GM12878 (cell line): ENCODE data around the gene COL1A1. TPM values are rescaled to one million over a fixed set of nuclear protein-coding genes. Genes with fewer than 3 reads are reported as not detected.

ENCODE experiments used
- ATAC-seq: fragments of 200-7000 bp; cut with Tn5 transposase; 3 replicates; pipeline ENCODE4 v1.9.1; 2020; ENCODE audit warnings: mild to moderate bottlenecking, moderate library complexity
- BruUV-seq: library from RNA; stranded (reverse); fragments of 400-500 nt; replicated peaks from 2 replicates; lab custom pipeline; 2021; lab: Mats Ljungman, UMichigan
- CTCF ChIA-PET: fragments of 300-600 bp; sonication (Branson Sonifier 250); formaldehyde crosslinking; extraction: SDS; loops from one replicate; lab custom pipeline; 2021; ENCODE audit warnings: inconsistent platforms; lab: Yijun Ruan, JAX
- POLR2A ChIA-PET: fragments of 350-600 bp; formaldehyde crosslinking; extraction: SDS; loops from one replicate; lab custom pipeline; 2021; ENCODE audit warnings: inconsistent platforms; lab: Charles Lee
- RAD21 ChIA-PET: fragments of 300-600 bp; sonication (Branson Sonifier 250); formaldehyde crosslinking; loops from one replicate; lab custom pipeline; 2023; ENCODE audit warnings: antibody characterized with exemption; ENCODE audit not compliant: unreplicated experiment; lab: Charles Lee
- SMC1A ChIA-PET: fragments of 300-600 bp; sonication (Branson Sonifier 250); formaldehyde crosslinking; loops from one replicate; lab custom pipeline; 2023; ENCODE audit not compliant: unreplicated experiment, uncharacterized antibody; lab: Charles Lee
- DNase-seq: peaks from one replicate; pipeline ENCODE4 v3.0.0-alpha.2; 2011; ENCODE audit warnings: low read depth, low spot score
- FAIRE-seq: peaks from 3 replicates; lab custom pipeline; 2011; peaks lifted over from hg19 to GRCh38; lab: Jason Lieb, UNC
- H2AFZ ChIP-seq: 2 replicates; pipeline ENCODE4 v1.6.0; 2011; ENCODE audit warnings: low read depth, low read length, control low read depth; ENCODE audit not compliant: control insufficient read depth
- H3K27ac ChIP-seq: 2 replicates; pipeline ENCODE4 v1.5.1; 2011; ENCODE audit warnings: control low read depth; ENCODE audit not compliant: control insufficient read depth, insufficient read depth
- H3K27me3 ChIP-seq, 2 experiments: replicated peaks in 1 of 2; 2 replicates each; pipeline versions ENCODE4 v1.6.0 to v1.6.1; 2011; ENCODE audit warnings: low read length in 1 of 2; ENCODE audit not compliant: control insufficient read depth in 2 of 2, insufficient read depth in 2 of 2
- H3K36me3 ChIP-seq, 2 experiments: 2 replicates each; pipeline ENCODE4 v1.5.1; 2011; ENCODE audit warnings: low read length in 1 of 2; ENCODE audit not compliant: control insufficient read depth in 2 of 2, insufficient read depth in 2 of 2
- H3K4me1 ChIP-seq: 2 replicates; pipeline ENCODE4 v1.6.1; 2011; ENCODE audit warnings: mild to moderate bottlenecking, low read length, moderate library complexity, mixed read lengths; ENCODE audit not compliant: control insufficient read depth, insufficient read depth
- H3K4me2 ChIP-seq: 2 replicates; pipeline ENCODE4 v1.6.0; 2011; ENCODE audit warnings: control low read depth; ENCODE audit not compliant: control insufficient read depth, insufficient read depth
- H3K4me3 ChIP-seq: fragments of 200-600 bp; sonication (generic); 2 replicates; pipeline ENCODE4 v1.5.1; 2016
- H3K79me2 ChIP-seq: 2 replicates; pipeline ENCODE4 v1.6.0; 2011; ENCODE audit warnings: low read length; ENCODE audit not compliant: control insufficient read depth, insufficient read depth
- H3K9ac ChIP-seq: 2 replicates; pipeline ENCODE4 v1.8.0; 2011; ENCODE audit warnings: low read length, control low read depth, mixed read lengths; ENCODE audit not compliant: control insufficient read depth, insufficient read depth
- H3K9me3 ChIP-seq: replicated peaks from 3 replicates; pipeline ENCODE4 v1.5.1; 2011; ENCODE audit warnings: mild to moderate bottlenecking, low read length; ENCODE audit not compliant: control insufficient read depth, insufficient read depth
- H4K20me1 ChIP-seq: 2 replicates; pipeline ENCODE4 v1.6.0; 2011; ENCODE audit not compliant: control insufficient read depth, insufficient read depth
- FOXK2 ChIP-seq: fragments of 450-650 bp; IDR thresholded peaks from 2 replicates; pipeline ENCODE4 v1.6.1; 2017; ENCODE audit warnings: mild to moderate bottlenecking, moderate library complexity
- GATAD2B ChIP-seq: fragments of 450-650 bp; conservative IDR thresholded peaks from 2 replicates; pipeline ENCODE4 v1.6.1; 2017; ENCODE audit warnings: low read depth, mild to moderate bottlenecking, moderate library complexity
- NFYA ChIP-seq: IDR thresholded peaks from 2 replicates; pipeline ENCODE4 v1.6.1; 2011; ENCODE audit warnings: low read depth, mild to moderate bottlenecking, low read length, improper control_type of control experiment, borderline replicate concordance
- POLR2A ChIP-seq: IDR thresholded peaks from 2 replicates; pipeline ENCODE4 v1.6.1; 2011; ENCODE audit warnings: low read depth, mild to moderate bottlenecking, low read length
- RB1 ChIP-seq: fragments of 450-650 bp; formaldehyde crosslinking; IDR thresholded peaks from 2 replicates; pipeline ENCODE4 v1.6.1; 2017; ENCODE audit warnings: mild to moderate bottlenecking, borderline replicate concordance
- SIX5 ChIP-seq: IDR thresholded peaks from 2 replicates; pipeline ENCODE4 v1.6.1; 2011; ENCODE audit warnings: mild to moderate bottlenecking, low read depth, low read length, moderate library complexity; ENCODE audit not compliant: severe bottlenecking
- SMARCA5 ChIP-seq: fragments of 450-650 bp; IDR thresholded peaks from 2 replicates; pipeline ENCODE4 v1.6.1; 2017; ENCODE audit warnings: mild to moderate bottlenecking
- SPI1 ChIP-seq: IDR thresholded peaks from 2 replicates; pipeline ENCODE4 v1.6.1; 2011; ENCODE audit warnings: low read depth, mild to moderate bottlenecking, low read length, moderate library complexity, borderline replicate concordance; ENCODE audit not compliant: insufficient read depth
- TARDBP ChIP-seq: IDR thresholded peaks from 2 replicates; pipeline ENCODE4 v1.6.1; 2016; ENCODE audit warnings: borderline replicate concordance
- WGBS: methylation state at CpG from one replicate; pipeline ENCODE4 v1.1.6; 2016; ENCODE audit warnings: low lambda C conversion rate; ENCODE audit not compliant: insufficient replicate concordance, insufficient coverage; ENCODE audit errors: missing lambda C conversion rate; 5-methylcytosine and 5-hydroxymethylcytosine counted together
- in situ Hi-C: fragments of 300-500 bp; cut with MboI; formaldehyde crosslinking; loops from 9 replicates; pipeline ENCODE4 v1.14.3; 2018; ENCODE audit warnings: mixed read lengths
- intact Hi-C: fragments of 100-400 bp; cut with micrococcal nuclease; formaldehyde crosslinking; loops from one replicate; pipeline ENCODE4 v1.14.2; 2022; ENCODE audit not compliant: unreplicated experiment
- polyA plus RNA-seq, 11 experiments: library from polyadenylated mRNA; depleted of rRNA in 4 of 11; unstranded in 6 of 11; stranded (reverse) in 5 of 11; fragments of >200 nt; fragmentation: Nextera tagmentation in 4 of 11; fragmentation: Illumina TruSeq in 1 of 11; extraction: Ambion mirVana in 4 of 11; extraction: Trizol in 1 of 11; gene quantifications; 1 replicate in 1 of 11; 2 replicates in 10 of 11; pipeline versions ENCODE4 v1.2.1 to v1.2.3, GENCODE V29; 2011 to 2016; ENCODE audit warnings: inconsistent platforms in 2 of 11, missing spikeins in 2 of 11, low read depth in 1 of 11
- total RNA-seq, 4 experiments: library from RNA; depleted of rRNA in 3 of 4; stranded (reverse); fragments of >200 nt in 3 of 4; fragmentation: Illumina TruSeq in 1 of 4; extraction: Trizol in 1 of 4; gene quantifications; 2 replicates each; pipeline versions ENCODE4 v1.2.1 to v1.2.3, GENCODE V29; 2013 to 2021
- TF ChIP-seq, protein P1 (sequence below): IDR thresholded peaks from 2 replicates; pipeline ENCODE4 v1.6.1; 2012; ENCODE audit warnings: low read depth, low read length, improper control_type of control experiment
- TF ChIP-seq, protein P2 (sequence below): fragments of 450-650 bp; formaldehyde crosslinking; IDR thresholded peaks from 2 replicates; pipeline ENCODE4 v1.5.0; 2022; ENCODE audit warnings: mild to moderate bottlenecking, missing genetic modification characterization

COL1A1 gene
- total and polyA plus RNA-seq, 10 of the 15 experiments (the other 5 are each of a cell fraction or from before 2014, with no cell fraction given), result 0.18 to 7.7 (median 2.3) TPM

DNA sequence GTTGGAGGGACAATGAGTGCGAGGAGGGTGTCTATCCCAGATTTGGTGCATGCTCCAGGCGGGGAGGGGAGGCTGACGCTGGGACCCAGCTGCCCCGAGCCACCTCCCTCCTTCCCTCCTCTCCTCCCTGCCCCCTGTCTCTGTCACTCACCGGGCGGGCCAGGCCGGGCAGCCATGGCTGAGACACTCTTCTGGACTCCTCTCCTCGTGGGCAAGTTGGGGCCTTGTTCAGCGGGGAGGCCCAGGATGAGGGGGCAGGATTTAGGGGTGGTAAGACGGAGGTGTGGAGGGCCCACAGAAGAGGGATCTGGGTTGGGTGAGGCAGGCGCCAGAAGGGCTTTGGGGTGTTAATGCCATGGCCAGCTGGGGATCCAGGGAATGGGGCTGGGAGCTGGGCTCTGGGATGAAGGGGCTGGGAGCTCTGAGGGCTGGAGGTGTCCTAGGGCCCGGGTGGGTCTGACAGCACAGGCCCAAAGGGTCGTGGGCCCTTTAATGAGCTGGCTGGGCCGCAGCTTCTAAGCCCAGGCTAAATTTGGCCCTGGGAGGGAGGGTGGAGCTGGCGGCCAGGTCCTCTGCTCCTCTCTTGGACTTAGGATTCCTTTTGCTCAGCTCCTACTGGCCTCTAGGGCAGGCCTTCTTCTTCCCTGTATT is 35.4 kb downstream of the COL1A1 start, which contains the start of gene SGCA:
SGCA (plus strand) TSS at position 139 of the 651 bp plus-strand sequence; CDS start at position 175, 36 bp downstream.
- DNase-seq (no peak), FAIRE-seq (no peak), ATAC-seq (no peak)
- CTCF ChIA-PET, result interaction anchor here (0.7 to 17.0 kb wide), 11 partner anchors 13 to 167 kb away, joined by 3 to 514 read pairs (median 5); partner anchors contain the start of gene PDK2
- no TSS peak for BruUV-seq
- no peak within 1 kb of the TSS for H3K27ac ChIP-seq
- RAD21 ChIA-PET, result interaction anchor here (0.8 to 2.8 kb wide), 6 partner anchors 14 to 47 kb away, joined by 3 to 24 read pairs (median 4); partner anchors contain the start of gene PPP1R9B
- intact Hi-C loops, result no loop called here
- H3K4me1 ChIP-seq, result peaks cover 30% of the 10 kb centered on the region
- no peak within 1 kb of the TSS for H3K9ac ChIP-seq
- H2AFZ ChIP-seq, result no peak within 1 kb of the TSS
- H3K27me3 ChIP-seq, result no peaks in the 10 kb centered on the region
- H4K20me1 ChIP-seq, result no peaks in the 10 kb centered on the region
- no peaks in the 10 kb centered on the region for H3K79me2 ChIP-seq
- POLR2A ChIA-PET, result interaction anchor here (0.5 to 2.8 kb wide), 7 partner anchors 14 to 71 kb away, joined by 3 to 18 read pairs (median 3); partner anchors contain the start of genes PDK2 and PPP1R9B
- no peaks in the 10 kb centered on the region for H3K36me3 ChIP-seq
- no peak within 1 kb of the TSS for H3K4me2 ChIP-seq
- no peaks in the 10 kb centered on the region for H3K9me3 ChIP-seq
- SMC1A ChIA-PET, result interaction anchor here (0.8 to 2.9 kb wide), 5 partner anchors 14 to 165 kb away, joined by 3 to 22 read pairs (median 8); no protein-coding TSS in a partner anchor
- in situ Hi-C loops, result no loop called here
- no peak for TF ChIP-seq SPI1
- TF ChIP-seq POLR2A, result no peak
- TF ChIP-seq, protein P1, sequence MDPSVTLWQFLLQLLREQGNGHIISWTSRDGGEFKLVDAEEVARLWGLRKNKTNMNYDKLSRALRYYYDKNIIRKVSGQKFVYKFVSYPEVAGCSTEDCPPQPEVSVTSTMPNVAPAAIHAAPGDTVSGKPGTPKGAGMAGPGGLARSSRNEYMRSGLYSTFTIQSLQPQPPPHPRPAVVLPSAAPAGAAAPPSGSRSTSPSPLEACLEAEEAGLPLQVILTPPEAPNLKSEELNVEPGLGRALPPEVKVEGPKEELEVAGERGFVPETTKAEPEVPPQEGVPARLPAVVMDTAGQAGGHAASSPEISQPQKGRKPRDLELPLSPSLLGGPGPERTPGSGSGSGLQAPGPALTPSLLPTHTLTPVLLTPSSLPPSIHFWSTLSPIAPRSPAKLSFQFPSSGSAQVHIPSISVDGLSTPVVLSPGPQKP, result no peak
- TF ChIP-seq, protein P2, sequence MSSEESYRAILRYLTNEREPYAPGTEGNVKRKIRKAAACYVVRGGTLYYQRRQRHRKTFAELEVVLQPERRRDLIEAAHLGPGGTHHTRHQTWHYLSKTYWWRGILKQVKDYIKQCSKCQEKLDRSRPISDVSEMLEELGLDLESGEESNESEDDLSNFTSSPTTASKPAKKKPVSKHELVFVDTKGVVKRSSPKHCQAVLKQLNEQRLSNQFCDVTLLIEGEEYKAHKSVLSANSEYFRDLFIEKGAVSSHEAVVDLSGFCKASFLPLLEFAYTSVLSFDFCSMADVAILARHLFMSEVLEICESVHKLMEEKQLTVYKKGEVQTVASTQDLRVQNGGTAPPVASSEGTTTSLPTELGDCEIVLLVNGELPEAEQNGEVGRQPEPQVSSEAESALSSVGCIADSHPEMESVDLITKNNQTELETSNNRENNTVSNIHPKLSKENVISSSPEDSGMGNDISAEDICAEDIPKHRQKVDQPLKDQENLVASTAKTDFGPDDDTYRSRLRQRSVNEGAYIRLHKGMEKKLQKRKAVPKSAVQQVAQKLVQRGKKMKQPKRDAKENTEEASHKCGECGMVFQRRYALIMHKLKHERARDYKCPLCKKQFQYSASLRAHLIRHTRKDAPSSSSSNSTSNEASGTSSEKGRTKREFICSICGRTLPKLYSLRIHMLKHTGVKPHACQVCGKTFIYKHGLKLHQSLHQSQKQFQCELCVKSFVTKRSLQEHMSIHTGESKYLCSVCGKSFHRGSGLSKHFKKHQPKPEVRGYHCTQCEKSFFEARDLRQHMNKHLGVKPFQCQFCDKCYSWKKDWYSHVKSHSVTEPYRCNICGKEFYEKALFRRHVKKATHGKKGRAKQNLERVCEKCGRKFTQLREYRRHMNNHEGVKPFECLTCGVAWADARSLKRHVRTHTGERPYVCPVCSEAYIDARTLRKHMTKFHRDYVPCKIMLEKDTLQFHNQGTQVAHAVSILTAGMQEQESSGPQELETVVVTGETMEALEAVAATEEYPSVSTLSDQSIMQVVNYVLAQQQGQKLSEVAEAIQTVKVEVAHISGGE (CRISPR knock-in tag), result no peak
- no peak for TF ChIP-seq TARDBP
- no peak for TF ChIP-seq FOXK2
- no peak for TF ChIP-seq SMARCA5
- no peak for TF ChIP-seq RB1
- TF ChIP-seq NFYA, result no peak
- TF ChIP-seq GATAD2B, result no peak
- TF ChIP-seq SIX5, result no peak
- no peak within 1 kb of the TSS for H3K4me3 ChIP-seq
- 28% methylated on average over 12 of the region's 15 CpGs for WGBS
